Uterus (tissue), 4 donors: ENCODE data around the gene MAP6D1. TPM values are rescaled to one million over a fixed set of nuclear protein-coding genes. Genes with fewer than 3 reads are reported as not detected.

Experiments used
- DNase-seq, 2 donors: peaks; one replicate each; pipeline ENCODE4 v3.0.0-alpha.2; 2019 to 2020
- H3K27ac ChIP-seq, 2 donors: fragments of 200-600 bp; sonication (generic); 1 replicate in 1 of 2; 2 replicates in 1 of 2; pipeline ENCODE4 v1.5.1; 2016 to 2018
- H3K27me3 ChIP-seq, 2 donors: fragments of 200-600 bp; sonication (generic); one replicate each; pipeline ENCODE4 v1.5.1; 2018 to 2019; ENCODE audit warnings: control low read depth in 1 of 2
- H3K36me3 ChIP-seq, 2 donors: fragments of 200-600 bp; sonication (generic); one replicate each; pipeline ENCODE4 v1.5.1; 2019; ENCODE audit warnings: control low read depth in 1 of 2
- H3K4me1 ChIP-seq, 2 donors: fragments of 200-600 bp; sonication (generic); one replicate each; pipeline ENCODE4 v1.5.1; 2018 to 2019; ENCODE audit warnings: control low read depth in 1 of 2
- H3K4me3 ChIP-seq, 2 donors: fragments of 200-600 bp; sonication (generic); 1 replicate in 1 of 2; 2 replicates in 1 of 2; pipeline ENCODE4 v1.5.1; 2018 to 2019; ENCODE audit warnings: mild to moderate bottlenecking in 1 of 2
- H3K9me3 ChIP-seq, 2 donors: fragments of 200-600 bp; sonication (generic); one replicate each; pipeline ENCODE4 v1.5.1; 2019; ENCODE audit warnings: control low read depth in 1 of 2
- POLR2A ChIP-seq, 2 donors: fragments of 450-650 bp; IDR thresholded peaks; one replicate each; pipeline ENCODE4 v1.6.1; 2016; ENCODE audit warnings: antibody characterized with exemption in 2 of 2, mild to moderate bottlenecking in 1 of 2, moderate library complexity in 1 of 2
- intact Hi-C: fragments of 100-400 bp; cut with DNase I; formaldehyde crosslinking; loops from one replicate; pipeline ENCODE4 v1.15.1; 2023; ENCODE audit warnings: low total_unique reads
- total RNA-seq, 4 donors: library from RNA; depleted of rRNA in 3 of 4; stranded (reverse); fragments of >200 nt in 3 of 4; gene quantifications; one replicate each; pipeline versions ENCODE4 v1.1.0 to v1.2.4, GENCODE V29; 2014 to 2023
- TF ChIP-seq, protein P1 (sequence below), 4 experiments: fragments of 200-600 bp in 2 of 4; fragments of 450-650 bp in 2 of 4; sonication (generic) in 2 of 4; IDR thresholded peaks; one replicate each; pipeline ENCODE4 v1.5.1; 2016 to 2019; ENCODE audit warnings: antibody characterized with exemption in 4 of 4, mild to moderate bottlenecking in 2 of 4, moderate library complexity in 1 of 4
- donor health status: DM: yes; HTN: yes; CAD: no.

The MAP6D1 gene
- total RNA-seq: 1 to 10 TPM in 2 of 4 donors, not detected in 2; 1.0 to 1.9 TPM

DNA sequence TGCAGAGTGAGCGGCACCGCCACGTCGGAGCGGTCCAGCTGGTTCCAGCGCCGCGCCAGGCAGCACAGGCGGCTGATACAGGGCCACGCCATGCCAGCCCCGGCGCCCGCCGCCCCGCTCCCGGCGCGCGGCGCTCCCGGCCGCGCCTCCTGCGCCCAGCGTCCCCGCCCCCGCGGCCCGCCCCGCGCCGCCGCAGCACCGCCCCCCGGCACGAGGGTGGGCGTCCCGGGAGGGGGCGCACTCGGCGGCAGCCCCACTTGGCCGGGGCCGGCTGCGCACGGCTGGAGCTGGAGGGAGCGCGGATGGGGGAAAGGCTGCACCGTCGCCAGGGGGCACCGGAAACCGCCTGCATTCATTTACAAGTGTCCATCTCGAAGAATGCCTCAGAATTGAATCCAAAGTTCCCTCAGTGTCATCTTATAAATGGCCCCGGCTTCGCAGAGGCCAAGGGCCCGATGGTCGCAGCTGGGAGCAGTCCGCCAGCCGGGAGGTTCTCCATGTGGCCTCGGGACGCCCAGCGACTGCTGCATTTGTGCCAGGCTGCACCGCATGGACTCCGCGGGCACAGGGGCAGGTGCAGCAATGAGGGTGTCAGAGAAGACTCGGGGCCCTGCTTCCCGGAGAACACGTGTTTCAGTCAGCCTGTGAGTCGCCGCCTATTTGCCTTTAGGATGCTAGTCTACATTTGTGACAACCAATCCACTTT is at the start of gene MAP6D1:
MAP6D1 (minus strand) TSS at position 122 of the 706 bp plus-strand sequence; CDS start at position 92, 30 bp downstream.
- Histone ChIP-seq H3K4me1 (peaks cover 0 to 9% of the 10 kb centered on the region in 2 donors), H3K4me3 (peak within 1 kb of the TSS; percentile 35 to 51), H3K9me3 (no peaks in the 10 kb centered on the region), H3K27me3 (no peaks in the 10 kb centered on the region), H3K27ac (no peak within 1 kb of the TSS), H3K36me3 (no peaks in the 10 kb centered on the region)
- DNase-seq: peak in 1 of 2 donors; percentile 24
- intact Hi-C loops: no loop called here
- TF ChIP-seq POLR2A (IDR thresholded peaks at IDR 0.05): no peak
- TF ChIP-seq, protein P1, sequence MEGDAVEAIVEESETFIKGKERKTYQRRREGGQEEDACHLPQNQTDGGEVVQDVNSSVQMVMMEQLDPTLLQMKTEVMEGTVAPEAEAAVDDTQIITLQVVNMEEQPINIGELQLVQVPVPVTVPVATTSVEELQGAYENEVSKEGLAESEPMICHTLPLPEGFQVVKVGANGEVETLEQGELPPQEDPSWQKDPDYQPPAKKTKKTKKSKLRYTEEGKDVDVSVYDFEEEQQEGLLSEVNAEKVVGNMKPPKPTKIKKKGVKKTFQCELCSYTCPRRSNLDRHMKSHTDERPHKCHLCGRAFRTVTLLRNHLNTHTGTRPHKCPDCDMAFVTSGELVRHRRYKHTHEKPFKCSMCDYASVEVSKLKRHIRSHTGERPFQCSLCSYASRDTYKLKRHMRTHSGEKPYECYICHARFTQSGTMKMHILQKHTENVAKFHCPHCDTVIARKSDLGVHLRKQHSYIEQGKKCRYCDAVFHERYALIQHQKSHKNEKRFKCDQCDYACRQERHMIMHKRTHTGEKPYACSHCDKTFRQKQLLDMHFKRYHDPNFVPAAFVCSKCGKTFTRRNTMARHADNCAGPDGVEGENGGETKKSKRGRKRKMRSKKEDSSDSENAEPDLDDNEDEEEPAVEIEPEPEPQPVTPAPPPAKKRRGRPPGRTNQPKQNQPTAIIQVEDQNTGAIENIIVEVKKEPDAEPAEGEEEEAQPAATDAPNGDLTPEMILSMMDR (IDR thresholded peaks at IDR 0.05): peak in 2 of 4 experiments; percentile 16 to 22

DNA sequence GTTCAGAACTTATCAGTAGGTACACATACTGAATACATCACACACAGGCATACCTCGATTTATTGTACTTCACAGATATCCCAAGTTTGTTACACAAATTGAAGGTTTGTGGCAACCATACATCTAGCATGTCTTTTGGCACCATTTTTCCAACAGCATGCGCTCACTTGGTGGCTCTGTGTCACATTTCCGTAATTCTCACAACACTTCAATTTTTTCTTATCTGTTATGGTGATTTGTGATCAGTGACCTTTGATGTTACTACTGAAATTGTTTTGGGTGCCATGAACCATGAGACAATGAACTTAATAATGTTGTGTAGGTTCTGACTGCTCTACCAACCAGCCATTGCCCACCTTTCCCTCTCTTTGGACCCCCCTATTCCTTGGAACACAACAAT is 48.5 kb upstream of the MAP6D1 start:
- Histone ChIP-seq H3K36me3 (no peaks in the 10 kb centered on the region), H3K27ac (no peak overlapping the region), H3K9me3 (no peaks in the 10 kb centered on the region), H3K4me1 (no peaks in the 10 kb centered on the region), H3K4me3 (no peak overlapping the region), H3K27me3 (no peaks in the 10 kb centered on the region)
- intact Hi-C loops: no loop called here
- TF ChIP-seq POLR2A (IDR thresholded peaks at IDR 0.05): no peak
- TF ChIP-seq, protein P1 (IDR thresholded peaks at IDR 0.05): no peak
- DNase-seq: no peak

DNA sequence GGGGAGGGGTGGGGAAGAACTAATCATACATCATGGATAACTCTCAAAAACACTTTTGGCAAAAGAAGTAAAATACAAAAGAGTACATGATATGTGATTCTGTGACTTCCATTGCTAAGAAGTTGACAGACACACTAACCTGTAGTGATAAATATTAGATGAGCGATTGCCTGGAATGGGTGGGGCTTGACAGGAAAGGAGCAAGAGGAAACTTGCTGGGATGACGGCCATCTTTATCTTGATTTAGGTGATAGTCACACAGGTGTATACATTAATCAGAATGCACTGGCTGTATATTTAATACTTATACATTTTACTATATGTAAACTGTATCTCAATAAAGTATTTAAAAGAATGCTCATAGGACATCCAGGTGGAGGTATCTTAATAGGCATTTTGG is 46.2 kb upstream of the MAP6D1 start:
- Histone ChIP-seq H3K4me3 (no peak overlapping the region), H3K4me1 (no peaks in the 10 kb centered on the region), H3K9me3 (no peaks in the 10 kb centered on the region), H3K27ac (no peak overlapping the region), H3K27me3 (no peaks in the 10 kb centered on the region), H3K36me3 (no peaks in the 10 kb centered on the region)
- no peak for DNase-seq
- intact Hi-C loops: no loop called here
- TF ChIP-seq POLR2A (IDR thresholded peaks at IDR 0.05): no peak
- TF ChIP-seq, protein P1 (IDR thresholded peaks at IDR 0.05): no peak

DNA sequence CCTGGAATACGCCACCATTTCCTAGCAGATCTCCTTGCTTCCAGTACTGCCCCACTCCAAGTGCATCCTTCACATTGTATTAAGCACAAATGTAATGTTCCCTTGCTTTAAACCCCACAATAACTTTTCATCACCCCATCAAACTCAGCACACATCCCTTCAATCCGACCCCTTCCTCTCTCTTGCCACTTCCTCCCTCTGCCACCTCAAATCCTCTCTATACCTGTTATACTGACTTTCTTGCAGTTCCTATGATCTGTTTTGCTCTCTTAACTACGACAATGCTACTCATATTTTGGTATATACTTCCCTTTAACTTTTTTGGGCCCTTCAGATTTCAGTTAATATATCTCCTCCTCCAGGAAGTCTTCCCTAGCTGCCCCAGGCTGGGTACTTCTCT is 45.2 kb upstream of the MAP6D1 start:
- no peaks in the 10 kb centered on the region for H3K9me3 ChIP-seq

DNA sequence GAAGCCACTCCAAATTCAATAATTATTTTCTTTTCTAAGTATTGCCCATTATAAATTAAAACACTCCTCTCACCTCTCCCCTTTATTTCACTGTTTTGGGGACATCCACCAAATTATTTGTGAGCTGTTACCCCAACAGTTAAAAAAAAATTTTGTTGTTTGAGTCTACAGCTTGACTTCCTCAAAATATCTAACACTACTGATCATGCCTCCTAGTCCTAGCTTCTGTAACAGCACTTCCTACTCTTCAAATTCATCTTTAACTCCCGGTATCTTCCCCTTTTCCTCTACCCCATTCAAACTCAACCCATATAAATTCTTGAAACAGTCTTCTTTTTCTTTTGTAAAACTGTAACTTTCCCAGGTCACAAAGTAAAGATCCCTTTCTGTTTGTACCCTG is 43.4 kb upstream of the MAP6D1 start:
- Histone ChIP-seq H3K9me3 (no peaks in the 10 kb centered on the region), H3K36me3 (no peaks in the 10 kb centered on the region), H3K4me3 (no peak overlapping the region), H3K27ac (no peak overlapping the region), H3K4me1 (no peaks in the 10 kb centered on the region), H3K27me3 (no peaks in the 10 kb centered on the region)
- TF ChIP-seq POLR2A (IDR thresholded peaks at IDR 0.05): no peak
- TF ChIP-seq, protein P1 (IDR thresholded peaks at IDR 0.05): no peak
- intact Hi-C loops: no loop called here
- DNase-seq: no peak

More for the DNA sequence above, 45.2 kb upstream of the MAP6D1 start:
- Histone ChIP-seq H3K27ac (no peak overlapping the region), H3K4me3 (no peak overlapping the region), H3K27me3 (no peaks in the 10 kb centered on the region), H3K36me3 (no peaks in the 10 kb centered on the region), H3K4me1 (no peaks in the 10 kb centered on the region)
- no peak for DNase-seq
- intact Hi-C loops: no loop called here
- TF ChIP-seq, protein P1 (IDR thresholded peaks at IDR 0.05): no peak
